Transverse colon (tissue), 4 donors: Measurements from ENCODE around the gene TCOF1. TPM values are rescaled to one million over a fixed set of nuclear protein-coding genes. Genes with fewer than 3 reads are reported as not detected.

Experiments
- DNase-seq: peaks from one replicate; pipeline ENCODE4 v3.0.0-alpha.2; 2019
- H3K27ac ChIP-seq, 4 donors: fragments of 200-600 bp; sonication (generic); 2 replicates each; pipeline ENCODE4 v1.5.1; 2016 to 2018; ENCODE audit warnings: inconsistent platforms in 4 of 4
- H3K27me3 ChIP-seq: fragments of 200-600 bp; sonication (generic); 2 replicates; pipeline ENCODE4 v1.5.1; 2017; ENCODE audit warnings: inconsistent platforms
- H3K36me3 ChIP-seq, 4 donors: fragments of 200-600 bp; sonication (generic); 2 replicates each; pipeline ENCODE4 v1.5.1; 2017 to 2019; ENCODE audit warnings: inconsistent platforms in 4 of 4
- H3K4me1 ChIP-seq, 4 donors: fragments of 200-600 bp; sonication (generic); 2 replicates each; pipeline ENCODE4 v1.5.1; 2017 to 2020; ENCODE audit warnings: inconsistent platforms in 4 of 4
- H3K4me3 ChIP-seq, 4 donors: fragments of 200-600 bp; sonication (generic); 1 replicate in 1 of 4; 2 replicates in 3 of 4; pipeline versions ENCODE4 v1.5.1 to v1.6.1; 2017 to 2019; ENCODE audit warnings: inconsistent platforms in 4 of 4
- H3K9me3 ChIP-seq, 2 donors: fragments of 200-600 bp; sonication (generic); 2 replicates each; pipeline ENCODE4 v1.5.1; 2017 to 2019; ENCODE audit warnings: inconsistent platforms in 2 of 2
- EP300 ChIP-seq: sonication (generic); formaldehyde crosslinking; IDR thresholded peaks from one replicate; pipeline ENCODE4 v1.6.1; 2017; ENCODE audit warnings: antibody characterized with exemption, low read depth
- POLR2A ChIP-seq: fragments of 450-650 bp; IDR thresholded peaks from one replicate; pipeline ENCODE4 v1.6.1; 2016; ENCODE audit warnings: antibody characterized with exemption, mild to moderate bottlenecking, moderate library complexity
- POLR2AphosphoS5 ChIP-seq, 3 donors: sonication (generic); formaldehyde crosslinking; IDR thresholded peaks; one replicate each; pipeline ENCODE4 v1.6.1; 2016; ENCODE audit warnings: antibody characterized with exemption in 3 of 3
- WGBS, 2 donors: methylation state at CpG; one replicate each; pipeline ENCODE4 v1.1.5; 2018; ENCODE audit warnings: low coverage in 1 of 2; 5-methylcytosine and 5-hydroxymethylcytosine counted together
- in situ Hi-C, 4 donors: fragments of 200-750 bp; cut with MboI; loops; one replicate each; pipeline versions ENCODE4 v1.15.0 to v1.15.1; 2017; ENCODE audit warnings: low sequenced_read_pairs in 3 of 4, low pct_ligation_motif_present in 1 of 4, low pct_unique_long_range_greater_than_20kb in 1 of 4
- intact Hi-C: fragments of 100-400 bp; cut with DNase I; formaldehyde crosslinking; loops from one replicate; pipeline ENCODE4 v1.15.1; 2023; ENCODE audit warnings: low total_unique reads
- total RNA-seq, 4 donors: library from RNA; depleted of rRNA; stranded (reverse); fragments of >200 nt; gene quantifications; one replicate each; pipeline ENCODE4 v1.1.0, GENCODE V29; 2016
- TF ChIP-seq, protein P1 (sequence below), 5 experiments: fragments of 200-600 bp in 3 of 5; fragments of 450-650 bp in 2 of 5; sonication (generic) in 3 of 5; IDR thresholded peaks; 1 replicate in 2 of 5; 2 replicates in 3 of 5; pipeline ENCODE4 v1.5.1; 2016 to 2017; ENCODE audit warnings: antibody characterized with exemption in 5 of 5, inconsistent platforms in 3 of 5, mild to moderate bottlenecking in 2 of 5, moderate library complexity in 1 of 5

TCOF1 gene
- total RNA-seq, 4 donors from 2014 or later: 12.0 to 87.2 (median 31.3) TPM

- WGBS, 2 donors: 86% methylated on average over 9 of the region's 9 CpGs; no CpG with 5 or more reads in 1 of the 2 donors
- intact Hi-C loops (no loop called here), in situ Hi-C loops (loop anchor here (25.0 kb wide), 3 partner anchors 182 to 307 kb away; partner anchors contain the start of genes CDX1 (in 2 of the 4) and PDGFRB (in 2 of the 4))
- no peaks in the 10 kb centered on the region for H3K27me3 ChIP-seq
- TF ChIP-seq EP300: no peak
- no peak overlapping the region for H3K4me3 ChIP-seq
- no peaks in the 10 kb centered on the region for H3K9me3 ChIP-seq
- DNase-seq: no peak
- no peak overlapping the region for H3K27ac ChIP-seq
- peaks cover 12 to 19% (median 13%) of the 10 kb centered on the region in 4 donors for H3K4me1 ChIP-seq
- H3K36me3 ChIP-seq: peaks cover 0 to 46% (median 22%) of the 10 kb centered on the region in 4 donors
Observed at GRCh38 chr5:150444770-150445169, 87.3 kb downstream of the TCOF1 start.

DNA sequence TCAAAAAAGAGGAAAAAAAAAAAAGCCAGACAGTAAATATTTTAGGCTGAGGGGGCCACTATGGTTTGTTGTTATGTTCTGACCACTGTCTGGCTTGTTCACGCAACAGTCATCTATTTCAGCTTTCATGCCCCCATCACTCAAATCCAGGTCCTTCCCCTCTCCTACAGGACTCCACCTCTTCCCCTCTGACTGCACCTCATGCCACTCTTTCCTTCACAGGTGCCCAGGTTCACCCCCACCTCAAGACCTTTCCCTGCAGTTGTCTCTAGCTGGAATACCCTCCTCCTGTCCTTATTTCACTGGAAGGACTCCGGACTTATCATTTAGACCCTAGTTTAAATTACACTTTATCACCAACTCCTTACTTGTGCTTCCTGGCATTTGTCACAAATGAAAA, 88.6 kb downstream of the TCOF1 start:
- H3K27me3 ChIP-seq: no peaks in the 10 kb centered on the region
- DNase-seq: no peak
- 84 to 100% methylated on average over 1 to 2 of the region's 2 CpGs for WGBS, 2 donors
- H3K36me3 ChIP-seq: peaks cover 0 to 46% (median 22%) of the 10 kb centered on the region in 4 donors
- H3K4me3 ChIP-seq: no peak overlapping the region
- no peak overlapping the region for H3K27ac ChIP-seq
- TF ChIP-seq POLR2A: no peak
- no peak for TF ChIP-seq POLR2AphosphoS5 (IDR thresholded peaks at IDR 0.05)
- intact Hi-C loops: no loop called here
- H3K9me3 ChIP-seq: no peaks in the 10 kb centered on the region
- in situ Hi-C loops: loop anchor here (25.0 kb wide), 3 partner anchors 184 to 309 kb away; partner anchors contain the start of genes CDX1 (in 2 of the 4) and PDGFRB (in 2 of the 4)
- H3K4me1 ChIP-seq: peaks cover 12 to 19% (median 13%) of the 10 kb centered on the region in 4 donors

- in situ Hi-C loops (loop anchor here (25.0 kb wide), 3 partner anchors 184 to 309 kb away; partner anchors contain the start of genes CDX1 (in 2 of the 4) and PDGFRB (in 2 of the 4)), intact Hi-C loops (no loop called here)
- DNase-seq: no peak
- Histone ChIP-seq H3K27me3 (no peaks in the 10 kb centered on the region), H3K36me3 (peaks cover 0 to 46% (median 22%) of the 10 kb centered on the region in 4 donors), H3K9me3 (no peaks in the 10 kb centered on the region), H3K4me1 (peaks cover 12 to 19% (median 13%) of the 10 kb centered on the region in 4 donors), H3K4me3 (no peak overlapping the region), H3K27ac (no peak overlapping the region)
- 89% methylated on average over 6 of the region's 6 CpGs; no CpG with 5 or more reads in 1 of the 2 donors for WGBS, 2 donors
- no peak for TF ChIP-seq POLR2A
Observed at GRCh38 chr5:150446583-150446982, 89.1 kb downstream of the TCOF1 start.

DNA sequence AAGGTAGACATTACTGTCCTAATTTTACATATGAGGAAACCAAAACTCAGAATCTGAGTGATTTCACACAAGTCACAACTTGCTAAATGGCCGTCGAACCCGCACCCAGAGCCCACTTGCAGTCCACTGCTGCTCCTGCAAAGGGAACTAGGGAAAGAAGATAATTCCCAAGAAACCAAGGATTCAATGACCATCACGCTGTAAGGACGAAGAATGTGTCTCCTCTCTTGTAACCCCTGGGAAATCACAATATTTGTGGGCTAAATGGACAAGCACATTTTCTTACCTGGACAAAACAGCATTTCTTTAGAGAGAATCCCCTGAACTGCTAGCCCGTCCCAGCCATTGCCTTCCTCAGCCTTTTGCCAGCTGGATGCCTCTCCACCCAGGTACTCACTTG, 89.7 kb downstream of the TCOF1 start:
- peaks cover 12 to 19% (median 13%) of the 10 kb centered on the region in 4 donors for H3K4me1 ChIP-seq
- no peak for TF ChIP-seq EP300
- TF ChIP-seq, protein P1, sequence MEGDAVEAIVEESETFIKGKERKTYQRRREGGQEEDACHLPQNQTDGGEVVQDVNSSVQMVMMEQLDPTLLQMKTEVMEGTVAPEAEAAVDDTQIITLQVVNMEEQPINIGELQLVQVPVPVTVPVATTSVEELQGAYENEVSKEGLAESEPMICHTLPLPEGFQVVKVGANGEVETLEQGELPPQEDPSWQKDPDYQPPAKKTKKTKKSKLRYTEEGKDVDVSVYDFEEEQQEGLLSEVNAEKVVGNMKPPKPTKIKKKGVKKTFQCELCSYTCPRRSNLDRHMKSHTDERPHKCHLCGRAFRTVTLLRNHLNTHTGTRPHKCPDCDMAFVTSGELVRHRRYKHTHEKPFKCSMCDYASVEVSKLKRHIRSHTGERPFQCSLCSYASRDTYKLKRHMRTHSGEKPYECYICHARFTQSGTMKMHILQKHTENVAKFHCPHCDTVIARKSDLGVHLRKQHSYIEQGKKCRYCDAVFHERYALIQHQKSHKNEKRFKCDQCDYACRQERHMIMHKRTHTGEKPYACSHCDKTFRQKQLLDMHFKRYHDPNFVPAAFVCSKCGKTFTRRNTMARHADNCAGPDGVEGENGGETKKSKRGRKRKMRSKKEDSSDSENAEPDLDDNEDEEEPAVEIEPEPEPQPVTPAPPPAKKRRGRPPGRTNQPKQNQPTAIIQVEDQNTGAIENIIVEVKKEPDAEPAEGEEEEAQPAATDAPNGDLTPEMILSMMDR (IDR thresholded peaks at IDR 0.05): no peak
- TF ChIP-seq POLR2AphosphoS5 (IDR thresholded peaks at IDR 0.05): no peak
- no peak for TF ChIP-seq POLR2A
- peaks cover 0 to 46% (median 22%) of the 10 kb centered on the region in 4 donors for H3K36me3 ChIP-seq
- no peaks in the 10 kb centered on the region for H3K27me3 ChIP-seq
- intact Hi-C loops (no loop called here), in situ Hi-C loops (loop anchor here (25.0 kb wide), 3 partner anchors 185 to 310 kb away; partner anchors contain the start of genes CDX1 (in 2 of the 4) and PDGFRB (in 2 of the 4))
- DNase-seq: no peak
- no peaks in the 10 kb centered on the region for H3K9me3 ChIP-seq
- H3K27ac ChIP-seq: no peak overlapping the region
- 87 to 93% methylated on average over 3 to 6 of the region's 6 CpGs for WGBS, 2 donors
- no peak overlapping the region for H3K4me3 ChIP-seq

DNA sequence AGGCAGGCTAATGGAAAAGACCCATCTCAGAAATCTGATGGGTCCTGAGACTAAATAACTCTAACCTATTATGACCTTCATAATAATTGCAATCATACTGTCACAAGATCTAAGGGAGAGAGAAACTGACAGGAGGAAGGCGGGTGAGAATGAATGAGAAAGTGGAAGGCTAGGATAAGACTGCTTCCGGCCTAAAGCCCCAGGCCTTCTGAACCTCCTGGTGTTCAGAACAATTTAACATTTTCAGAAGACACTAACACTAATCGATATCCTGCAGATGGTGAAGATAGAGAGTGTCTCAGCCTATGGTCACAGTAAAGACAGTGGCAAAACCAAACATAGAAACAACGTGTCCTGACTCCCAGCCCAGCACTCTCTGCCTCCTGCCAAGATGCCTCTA, 90.8 kb downstream of the TCOF1 start:
- intact Hi-C loops: no loop called here
- H3K36me3 ChIP-seq: peaks cover 0 to 45% (median 22%) of the 10 kb centered on the region in 4 donors
- no peaks in the 10 kb centered on the region for H3K27me3 ChIP-seq
- H3K27ac ChIP-seq: peak overlapping the region; percentile 92 to 94 (median 93)
- no peak for DNase-seq
- WGBS, 2 donors: 17 to 22% methylated on average over 3 to 4 of the region's 4 CpGs
- H3K9me3 ChIP-seq: no peaks in the 10 kb centered on the region
- peaks cover 12 to 19% (median 13%) of the 10 kb centered on the region in 4 donors for H3K4me1 ChIP-seq
- H3K4me3 ChIP-seq: peak overlapping the region; percentile 78 to 86 (median 84)
- TF ChIP-seq POLR2A: no peak
- TF ChIP-seq, protein P1 (IDR thresholded peaks at IDR 0.05): no peak
- no peak for TF ChIP-seq POLR2AphosphoS5 (IDR thresholded peaks at IDR 0.05)
- TF ChIP-seq EP300: no peak
- in situ Hi-C loops: loop anchor here (25.0 kb wide), 3 partner anchors 186 to 311 kb away; partner anchors contain the start of genes CDX1 (in 2 of the 4) and PDGFRB (in 2 of the 4)
